DND-41 (cell line): ENCODE results near the gene UBTD1.

Experiments
- CTCF ChIP-seq: IDR thresholded peaks from 2 replicates; pipeline ENCODE4 v1.5.1; 2012; ENCODE audit warnings: borderline replicate concordance, low read length, moderate library complexity, mild to moderate bottlenecking; ENCODE audit not compliant: poor library complexity, severe bottlenecking; ENCODE audit errors: extremely low read depth
- EZH2 ChIP-seq: IDR thresholded peaks from 3 replicates; pipeline ENCODE4 v1.6.1; 2012; ENCODE audit warnings: borderline replicate concordance, low read depth, mild to moderate bottlenecking, moderate library complexity, low read length, inconsistent platforms; ENCODE audit not compliant: severe bottlenecking

DNA sequence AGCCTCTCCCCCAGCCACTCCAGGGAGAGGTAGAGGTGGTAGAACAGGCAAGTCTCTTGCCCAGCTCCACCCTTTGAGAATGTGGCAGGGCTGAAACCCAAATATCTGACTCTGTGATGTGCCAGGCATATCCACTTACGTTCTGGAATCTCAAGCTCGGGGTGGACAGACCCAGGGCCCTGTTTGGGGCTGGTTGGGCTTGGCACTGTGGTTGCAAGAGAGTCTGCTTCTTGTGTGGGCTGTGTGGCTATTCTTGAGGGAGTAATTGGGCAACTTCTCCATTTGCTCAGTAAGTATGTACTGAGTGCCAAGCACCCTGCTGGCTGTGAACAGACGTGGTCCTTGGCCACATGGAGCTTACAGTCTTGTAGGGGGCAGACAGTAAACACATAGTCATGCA, 4.7 kb downstream of the UBTD1 start:
- TF ChIP-seq EZH2 = no peak
- TF ChIP-seq CTCF = no peak
